B cell (primary cell): ENCODE data around the gene ARV1. TPM values are rescaled to one million over a fixed set of nuclear protein-coding genes. Genes with fewer than 3 reads are reported as not detected.
"Not testable (repeated sequence)": the region's sequence is repeated elsewhere in the genome, so short reads cannot be mapped to it uniquely, and the experiment has no call there.

ENCODE experiments used
- ATAC-seq: fragments of 200-7000 bp; cut with Tn5 transposase; one replicate; pipeline ENCODE4 v1.10.0; 2021; ENCODE audit warnings: low read depth, mild to moderate bottlenecking, moderate number of reproducible peaks, moderate library complexity
- CTCF ChIA-PET: fragments of 350-600 bp; sonication (Branson Sonifier 250); formaldehyde crosslinking; loops from one replicate; lab custom pipeline; 2021; ENCODE audit warnings: antibody characterized with exemption, inconsistent platforms; lab: Charles Lee
- POLR2A ChIA-PET: fragments of 350-600 bp; sonication (Branson Sonifier 250); formaldehyde crosslinking; loops from one replicate; lab custom pipeline; 2021; ENCODE audit warnings: antibody characterized with exemption; lab: Charles Lee
- DNase-seq: peaks from one replicate; pipeline ENCODE4 v3.0.0; 2013
- H2AFZ ChIP-seq: 2 replicates; pipeline ENCODE4 v1.6.1; 2012; ENCODE audit warnings: mild to moderate bottlenecking, low read depth, low read length; ENCODE audit not compliant: insufficient read depth, poor library complexity, severe bottlenecking
- H3K27ac ChIP-seq, 2 donors: 1 replicate in 1 of 2; 2 replicates in 1 of 2; pipeline ENCODE4 v1.5.1; 2012 to 2013; ENCODE audit warnings: low read length in 2 of 2, mild to moderate bottlenecking in 2 of 2, moderate library complexity in 1 of 2
- H3K27me3 ChIP-seq, 4 experiments: fragments of 200-600 bp in 1 of 4; sonication (generic) in 1 of 4; replicated peaks in 1 of 4; 1 replicate in 2 of 4; 2 replicates in 2 of 4; pipeline versions ENCODE4 v1.6.1 to v1.7.0; 2013 to 2016; ENCODE audit warnings: low read length in 3 of 4, mild to moderate bottlenecking in 2 of 4, mixed read lengths in 1 of 4, moderate library complexity in 1 of 4; ENCODE audit not compliant: insufficient read depth in 4 of 4, control insufficient read depth in 3 of 4; ENCODE audit errors: control extremely low read depth in 1 of 4
- H3K36me3 ChIP-seq, 2 experiments: replicated peaks in 1 of 2; 1 replicate in 1 of 2; 2 replicates in 1 of 2; pipeline versions ENCODE4 v1.6.1 to v1.7.1; 2013; ENCODE audit warnings: low read length in 1 of 2; ENCODE audit not compliant: insufficient read depth in 2 of 2, control insufficient read depth in 1 of 2; ENCODE audit errors: control extremely low read depth in 1 of 2, extremely low read depth in 1 of 2
- H3K4me1 ChIP-seq, 2 donors: fragments of 200-600 bp in 1 of 2; sonication (generic) in 1 of 2; 1 replicate in 1 of 2; 2 replicates in 1 of 2; pipeline versions ENCODE4 v1.5.1 to v1.6.1; 2013 to 2017; ENCODE audit warnings: low read length in 2 of 2; ENCODE audit not compliant: control insufficient read depth in 2 of 2, insufficient read depth in 2 of 2
- H3K4me2 ChIP-seq: replicated peaks from 2 replicates; pipeline ENCODE3; 2012; ENCODE audit warnings: mild to moderate bottlenecking, low read depth, low read length; ENCODE audit not compliant: poor library complexity, severe bottlenecking
- H3K4me3 ChIP-seq, 5 experiments: fragments of 200-600 bp in 1 of 5; sonication (generic) in 1 of 5; 1 replicate in 3 of 5; 2 replicates in 2 of 5; pipeline versions ENCODE4 v1.5.1 to v1.7.0; 2011 to 2016; ENCODE audit warnings: low read length in 4 of 5, mild to moderate bottlenecking in 4 of 5, low read depth in 2 of 5, control low read depth in 1 of 5, moderate library complexity in 1 of 5; ENCODE audit not compliant: insufficient read depth in 1 of 5; ENCODE audit errors: control extremely low read depth in 1 of 5, extremely low read depth in 1 of 5
- H3K79me2 ChIP-seq: fragments of 200-600 bp; sonication (generic); one replicate; pipeline ENCODE4 v1.6.0; 2016; ENCODE audit warnings: low read length; ENCODE audit not compliant: control insufficient read depth, insufficient read depth
- H3K9ac ChIP-seq: fragments of 200-600 bp; sonication (generic); 2 replicates; pipeline ENCODE4 v1.6.1; 2017; ENCODE audit warnings: mild to moderate bottlenecking, low read length, moderate library complexity
- H3K9me3 ChIP-seq, 3 donors: one replicate each; pipeline versions ENCODE4 v1.6.1 to v1.7.1; 2013; ENCODE audit warnings: low read length in 2 of 3; ENCODE audit not compliant: control insufficient read depth in 2 of 3, insufficient read depth in 1 of 3; ENCODE audit errors: control extremely low read depth in 1 of 3
- H4K20me1 ChIP-seq: 2 replicates; pipeline ENCODE4 v1.6.0; 2012; ENCODE audit warnings: mild to moderate bottlenecking, low read length; ENCODE audit not compliant: insufficient read depth, control insufficient read depth, poor library complexity, severe bottlenecking
- H3K27ac Mint-ChIP-seq: one replicate; pipeline ENCODE4 v1.8.0; 2021; ENCODE audit warnings: mixed read lengths
- H3K27me3 Mint-ChIP-seq: one replicate; pipeline ENCODE4 v1.8.0; 2021; ENCODE audit warnings: mixed read lengths
- H3K4me1 Mint-ChIP-seq: one replicate; pipeline ENCODE4 v1.8.0; 2021; ENCODE audit warnings: mixed read lengths
- H3K4me3 Mint-ChIP-seq: one replicate; pipeline ENCODE4 v1.8.0; 2021; ENCODE audit warnings: mixed read lengths
- H3K9me3 Mint-ChIP-seq: one replicate; pipeline ENCODE4 v1.8.0; 2022; ENCODE audit warnings: mixed read lengths; ENCODE audit not compliant: insufficient read depth
- EZH2 ChIP-seq: IDR thresholded peaks from 2 replicates; pipeline ENCODE4 v1.6.1; 2012; ENCODE audit warnings: borderline replicate concordance, low read depth, mild to moderate bottlenecking, moderate library complexity, low read length; ENCODE audit not compliant: insufficient read depth, poor library complexity, severe bottlenecking
- WGBS: methylation state at CpG from one replicate; pipeline ENCODE4 v1.1.5; 2013; ENCODE audit warnings: missing lambda C conversion rate; ENCODE audit not compliant: insufficient coverage; 5-methylcytosine and 5-hydroxymethylcytosine counted together
- intact Hi-C: fragments of 100-400 bp; cut with micrococcal nuclease; formaldehyde crosslinking; loops from one replicate; pipeline ENCODE4 v1.10.0; 2022
- polyA plus RNA-seq: library from polyadenylated mRNA; depleted of rRNA; stranded (reverse); fragments of >200 nt; gene quantifications from 2 replicates; pipeline ENCODE4 v1.2.3, GENCODE V29; 2012
- total RNA-seq, 2 donors: library from RNA; stranded (reverse); fragments of 120-200 nt in 1 of 2; gene quantifications; 1 replicate in 1 of 2; 2 replicates in 1 of 2; pipeline versions ENCODE4 v1.2.3 to v1.2.4, GENCODE V29; 2013 to 2022
- TF ChIP-seq, protein P1 (sequence below): fragments of 200-600 bp; IDR thresholded peaks from one replicate; pipeline ENCODE4 v1.8.0; 2022; ENCODE audit warnings: antibody characterized with exemption, mild to moderate bottlenecking

Gene ARV1
- total and polyA plus RNA-seq, 2 donors (not counting 1 experiment from before 2014, with no cell fraction given): 10.7 to 11.6 TPM

DNA sequence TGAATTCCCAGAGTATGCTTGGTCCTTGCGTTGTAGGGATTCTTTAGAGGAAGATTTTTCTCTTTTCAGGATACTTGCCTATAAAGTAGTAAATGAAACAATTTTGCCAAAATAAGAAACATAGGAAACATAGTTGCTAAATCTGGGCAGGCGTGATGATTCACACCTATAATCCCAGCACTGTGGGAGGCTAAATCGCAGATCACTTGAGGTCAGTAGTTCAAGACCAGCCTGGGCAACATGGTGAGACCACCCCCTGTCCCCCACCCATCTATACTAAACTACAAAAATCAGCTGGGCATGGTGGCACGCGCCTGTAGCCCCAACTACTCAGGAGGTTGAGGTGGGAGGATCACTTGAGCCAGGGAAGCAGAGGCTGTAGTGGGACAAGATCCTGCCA, 4.9 kb downstream of the ARV1 start:
- peaks cover 23% of the 10 kb centered on the region for H3K4me1 Mint-ChIP-seq
- peaks cover 60% of the 10 kb centered on the region for H3K79me2 ChIP-seq
- no peak overlapping the region for H2AFZ ChIP-seq
- TF ChIP-seq, protein P1, sequence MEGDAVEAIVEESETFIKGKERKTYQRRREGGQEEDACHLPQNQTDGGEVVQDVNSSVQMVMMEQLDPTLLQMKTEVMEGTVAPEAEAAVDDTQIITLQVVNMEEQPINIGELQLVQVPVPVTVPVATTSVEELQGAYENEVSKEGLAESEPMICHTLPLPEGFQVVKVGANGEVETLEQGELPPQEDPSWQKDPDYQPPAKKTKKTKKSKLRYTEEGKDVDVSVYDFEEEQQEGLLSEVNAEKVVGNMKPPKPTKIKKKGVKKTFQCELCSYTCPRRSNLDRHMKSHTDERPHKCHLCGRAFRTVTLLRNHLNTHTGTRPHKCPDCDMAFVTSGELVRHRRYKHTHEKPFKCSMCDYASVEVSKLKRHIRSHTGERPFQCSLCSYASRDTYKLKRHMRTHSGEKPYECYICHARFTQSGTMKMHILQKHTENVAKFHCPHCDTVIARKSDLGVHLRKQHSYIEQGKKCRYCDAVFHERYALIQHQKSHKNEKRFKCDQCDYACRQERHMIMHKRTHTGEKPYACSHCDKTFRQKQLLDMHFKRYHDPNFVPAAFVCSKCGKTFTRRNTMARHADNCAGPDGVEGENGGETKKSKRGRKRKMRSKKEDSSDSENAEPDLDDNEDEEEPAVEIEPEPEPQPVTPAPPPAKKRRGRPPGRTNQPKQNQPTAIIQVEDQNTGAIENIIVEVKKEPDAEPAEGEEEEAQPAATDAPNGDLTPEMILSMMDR: no peak
- TF ChIP-seq EZH2: no peak
- no peak overlapping the region for H3K27ac ChIP-seq
- 100% methylated on average over 2 of the region's 5 CpGs for WGBS
- H3K4me1 ChIP-seq: peaks cover 16 to 18% of the 10 kb centered on the region in 2 donors
- no peak for DNase-seq
- no peaks in the 10 kb centered on the region for H3K9me3 Mint-ChIP-seq
- H3K27me3 ChIP-seq: no peaks in the 10 kb centered on the region
- H3K4me2 ChIP-seq: no peak overlapping the region
- H3K9ac ChIP-seq: no peak overlapping the region
- no peak overlapping the region for H3K27ac Mint-ChIP-seq
- CTCF ChIA-PET: interaction anchor here (1.5 kb wide), 1 partner anchor 67 kb away, joined by 4 read pairs; no protein-coding TSS in a partner anchor
- no peaks in the 10 kb centered on the region for H4K20me1 ChIP-seq
- H3K4me3 ChIP-seq: no peak overlapping the region
- POLR2A ChIA-PET: no interaction called here
- peaks cover 0 to 6% of the 10 kb centered on the region in 2 experiments for H3K36me3 ChIP-seq
- intact Hi-C loops: no loop called here
- no peak for ATAC-seq
- no peaks in the 10 kb centered on the region for H3K9me3 ChIP-seq
- no peaks in the 10 kb centered on the region for H3K27me3 Mint-ChIP-seq
- no peak overlapping the region for H3K4me3 Mint-ChIP-seq

DNA sequence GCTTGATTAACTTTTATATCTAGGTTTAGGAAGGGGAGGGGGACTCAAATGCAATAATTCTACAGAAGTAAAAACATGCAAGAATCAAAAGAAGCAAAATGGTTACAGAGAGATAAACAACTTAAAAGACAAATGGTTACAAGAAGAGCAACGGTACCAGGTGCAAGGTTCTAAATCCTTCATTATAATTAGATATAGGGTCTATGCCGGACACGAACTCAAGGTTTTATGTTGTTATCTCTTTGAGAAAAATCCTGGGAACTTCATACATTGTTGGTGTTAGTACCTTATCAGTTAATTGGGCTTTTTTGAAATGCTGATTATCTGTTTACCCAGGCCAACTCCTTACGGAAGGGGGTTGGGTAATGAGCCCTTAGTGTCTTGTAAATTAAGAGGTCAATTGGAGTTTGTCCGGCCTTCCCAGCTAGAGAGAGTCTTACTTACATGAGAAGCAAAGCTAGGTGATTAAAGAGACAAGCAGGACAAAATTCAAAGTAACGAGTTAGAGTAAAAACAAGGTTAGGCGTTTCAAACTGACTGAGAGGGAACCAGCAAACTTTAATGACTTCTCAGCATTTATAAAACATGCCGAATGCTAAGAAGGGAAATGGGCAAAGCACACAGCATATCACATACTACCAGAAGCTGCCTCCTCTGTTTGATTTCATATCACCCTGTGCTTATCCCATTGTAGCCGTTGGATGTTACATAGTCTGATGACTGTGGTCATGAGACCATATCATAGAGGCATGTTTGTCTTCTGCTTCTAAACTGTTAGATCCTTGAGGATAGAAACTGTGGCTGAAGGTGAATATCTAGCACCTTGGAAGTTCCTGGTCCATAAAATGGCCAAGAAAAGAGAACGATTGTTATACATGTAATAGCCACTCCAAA, 6.0 kb downstream of the ARV1 start:
- H3K27me3 ChIP-seq, H3K4me3 Mint-ChIP-seq, H3K27me3 Mint-ChIP-seq, H3K4me3 ChIP-seq, H4K20me1 ChIP-seq, H2AFZ ChIP-seq, POLR2A ChIA-PET, DNase-seq, ATAC-seq, H3K4me2 ChIP-seq, H3K27ac ChIP-seq, CTCF ChIA-PET, H3K9ac ChIP-seq, H3K9me3 ChIP-seq, intact Hi-C loops, H3K27ac Mint-ChIP-seq, H3K9me3 Mint-ChIP-seq: not testable (repeated sequence)
- WGBS: 100% methylated on average over 2 of the region's 10 CpGs
- Histone ChIP-seq H3K4me1 (peaks cover 8 to 11% of the 10 kb centered on the region in 2 donors), H3K36me3 (peaks cover 2 to 10% of the 10 kb centered on the region in 2 experiments), H3K79me2 (peaks cover 55% of the 10 kb centered on the region)
- peaks cover 12% of the 10 kb centered on the region for H3K4me1 Mint-ChIP-seq
